Activated naive CD8-positive, alpha-beta T cell treated with anti-CD3 and anti-CD28 coated beads for 36 hours (primary cell): ENCODE measurements around the gene EIF4G3. TPM values are rescaled to one million over a fixed set of nuclear protein-coding genes. Genes with fewer than 3 reads are reported as not detected.
"Not testable (repeated sequence)": the region's sequence is repeated elsewhere in the genome, so short reads cannot be mapped to it uniquely, and the experiment has no call there.

Source experiments
- DNase-seq: peaks from one replicate; pipeline ENCODE4 v3.0.0; 2021
- H3K27ac Mint-ChIP-seq: one replicate; pipeline ENCODE4 v1.8.0; 2022; ENCODE audit warnings: mild to moderate bottlenecking, moderate library complexity, mixed read lengths
- H3K27me3 Mint-ChIP-seq: one replicate; pipeline ENCODE4 v1.8.0; 2022; ENCODE audit warnings: mild to moderate bottlenecking, mixed read lengths
- H3K36me3 Mint-ChIP-seq: one replicate; pipeline ENCODE4 v1.8.0; 2021; ENCODE audit warnings: mild to moderate bottlenecking, mixed read lengths
- H3K4me1 Mint-ChIP-seq: one replicate; pipeline ENCODE4 v1.8.0; 2021; ENCODE audit warnings: mixed read lengths
- H3K4me3 Mint-ChIP-seq: one replicate; pipeline ENCODE4 v1.8.0; 2022; ENCODE audit warnings: mild to moderate bottlenecking, moderate library complexity, mixed read lengths
- H3K9me3 Mint-ChIP-seq: one replicate; pipeline ENCODE4 v1.8.0; 2022; ENCODE audit warnings: mixed read lengths
- total RNA-seq, 2 experiments: library from RNA; stranded (reverse); gene quantifications; one replicate each; pipeline ENCODE4 v1.2.3, GENCODE V29; 2021

EIF4G3 gene
- total RNA-seq, 2 experiments from 2014 or later = 51.1 to 55.9 TPM

DNA sequence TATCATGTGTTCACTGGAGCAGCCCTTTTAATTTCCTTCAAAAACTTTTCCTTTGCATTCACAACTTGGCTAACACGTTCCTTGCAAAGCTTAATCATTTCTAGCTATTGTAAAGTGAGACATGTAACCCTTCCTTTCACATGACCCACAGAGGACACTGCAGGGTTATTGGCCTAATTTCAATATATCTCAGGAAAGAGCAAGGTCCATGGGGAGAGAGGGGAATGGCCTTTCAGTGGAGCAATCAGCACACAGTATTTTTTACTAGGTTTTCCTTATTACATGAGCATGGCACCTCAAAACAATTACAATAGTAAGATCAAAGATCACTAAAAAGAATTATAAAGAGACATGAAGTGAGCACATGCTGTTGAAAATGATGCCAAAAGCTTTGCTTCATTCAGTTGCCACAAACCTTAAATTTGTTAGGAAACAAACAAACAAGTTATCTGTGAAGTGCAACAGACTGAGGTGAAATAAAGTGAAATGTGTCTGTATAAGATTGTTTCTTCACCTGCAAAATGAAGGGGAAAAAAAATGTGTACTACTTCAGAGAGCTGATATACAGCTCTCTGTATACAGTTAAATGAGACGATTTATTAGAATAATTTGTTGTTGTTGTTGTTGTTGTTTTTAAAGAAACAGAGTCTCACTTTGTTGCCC is 61.5 kb downstream of the EIF4G3 start:
- peaks cover 2% of the 10 kb centered on the region for H3K36me3 Mint-ChIP-seq
- H3K4me3 Mint-ChIP-seq = no peak overlapping the region
- no peaks in the 10 kb centered on the region for H3K27me3 Mint-ChIP-seq
- no peaks in the 10 kb centered on the region for H3K9me3 Mint-ChIP-seq
- no peak overlapping the region for H3K27ac Mint-ChIP-seq
- no peak for DNase-seq
- peaks cover 2% of the 10 kb centered on the region for H3K4me1 Mint-ChIP-seq

GRCh38 chr1:21114431-21114830 is 62.3 kb downstream of the EIF4G3 start:
- Mint-ChIP-seq H3K27ac (no peak overlapping the region), H3K27me3 (no peaks in the 10 kb centered on the region), H3K36me3 (no peaks in the 10 kb centered on the region), H3K9me3 (no peaks in the 10 kb centered on the region), H3K4me1 (no peaks in the 10 kb centered on the region), H3K4me3 (no peak overlapping the region)
- no peak for DNase-seq

- H3K36me3 Mint-ChIP-seq = no peaks in the 10 kb centered on the region
- H3K9me3 Mint-ChIP-seq = no peaks in the 10 kb centered on the region
- H3K4me1 Mint-ChIP-seq = no peaks in the 10 kb centered on the region
- no peak for DNase-seq
- no peak overlapping the region for H3K27ac Mint-ChIP-seq
- H3K4me3 Mint-ChIP-seq = no peak overlapping the region
- H3K27me3 Mint-ChIP-seq = no peaks in the 10 kb centered on the region
Observed at GRCh38 chr1:21110163-21110562, 66.5 kb downstream of the EIF4G3 start.

DNA sequence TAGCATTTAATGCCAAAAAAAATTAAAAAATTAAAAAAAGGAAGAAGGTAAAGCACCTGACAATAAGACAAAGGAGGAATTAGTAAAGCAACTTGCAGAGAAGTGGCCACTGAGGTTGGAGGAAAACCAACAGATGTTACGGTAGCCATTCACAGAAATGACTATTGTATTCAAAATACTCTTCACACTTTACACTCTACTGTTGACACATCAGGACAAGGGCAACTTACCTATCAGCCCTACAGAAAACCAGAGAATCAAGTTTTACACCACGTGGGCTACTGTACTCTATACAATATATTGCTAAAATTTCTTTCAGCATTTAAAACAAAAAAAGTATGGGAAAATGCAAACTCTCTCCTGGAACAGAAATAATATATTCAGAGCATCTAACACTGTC is 70.0 kb downstream of the EIF4G3 start:
- H3K4me3 Mint-ChIP-seq = no peak overlapping the region
- peaks cover 12% of the 10 kb centered on the region for H3K36me3 Mint-ChIP-seq
- no peak overlapping the region for H3K27ac Mint-ChIP-seq
- H3K9me3 Mint-ChIP-seq = no peaks in the 10 kb centered on the region
- DNase-seq = no peak
- H3K4me1 Mint-ChIP-seq = no peaks in the 10 kb centered on the region
- no peaks in the 10 kb centered on the region for H3K27me3 Mint-ChIP-seq

- H3K9me3 Mint-ChIP-seq = no peaks in the 10 kb centered on the region
- DNase-seq = no peak
- no peaks in the 10 kb centered on the region for H3K27me3 Mint-ChIP-seq
- no peak overlapping the region for H3K27ac Mint-ChIP-seq
- H3K36me3 Mint-ChIP-seq = peaks cover 12% of the 10 kb centered on the region
- no peak overlapping the region for H3K4me3 Mint-ChIP-seq
- H3K4me1 Mint-ChIP-seq = no peaks in the 10 kb centered on the region
Observed at GRCh38 chr1:21106238-21106637, 70.5 kb downstream of the EIF4G3 start.

GRCh38 chr1:21105807-21106206 is 70.9 kb downstream of the EIF4G3 start:
- H3K4me3 Mint-ChIP-seq = no peak overlapping the region
- H3K27me3 Mint-ChIP-seq = no peaks in the 10 kb centered on the region
- H3K27ac Mint-ChIP-seq = no peak overlapping the region
- H3K36me3 Mint-ChIP-seq = peaks cover 13% of the 10 kb centered on the region
- DNase-seq = no peak
- no peaks in the 10 kb centered on the region for H3K4me1 Mint-ChIP-seq
- H3K9me3 Mint-ChIP-seq = no peaks in the 10 kb centered on the region

DNA sequence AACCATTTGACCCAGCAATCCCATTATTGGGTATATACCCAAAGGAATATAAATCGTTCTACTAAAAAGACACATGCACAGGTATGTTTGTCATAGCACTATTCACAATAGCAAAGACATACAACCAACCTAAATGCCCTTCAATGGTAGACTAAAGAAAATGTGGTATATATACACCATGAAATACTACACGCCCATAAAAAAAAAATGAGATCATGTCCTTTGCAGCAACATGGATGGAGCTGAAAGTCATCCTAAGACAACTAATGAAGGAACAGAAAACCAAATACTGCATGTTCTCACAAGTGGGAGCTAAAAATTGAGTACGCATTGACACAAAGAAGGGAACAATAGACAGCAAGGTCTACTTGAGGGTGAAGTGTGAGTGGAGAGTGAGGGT is 72.0 kb downstream of the EIF4G3 start:
- Mint-ChIP-seq H3K4me3 (no peak overlapping the region), H3K27me3 (no peaks in the 10 kb centered on the region), H3K4me1 (no peaks in the 10 kb centered on the region)

DNA sequence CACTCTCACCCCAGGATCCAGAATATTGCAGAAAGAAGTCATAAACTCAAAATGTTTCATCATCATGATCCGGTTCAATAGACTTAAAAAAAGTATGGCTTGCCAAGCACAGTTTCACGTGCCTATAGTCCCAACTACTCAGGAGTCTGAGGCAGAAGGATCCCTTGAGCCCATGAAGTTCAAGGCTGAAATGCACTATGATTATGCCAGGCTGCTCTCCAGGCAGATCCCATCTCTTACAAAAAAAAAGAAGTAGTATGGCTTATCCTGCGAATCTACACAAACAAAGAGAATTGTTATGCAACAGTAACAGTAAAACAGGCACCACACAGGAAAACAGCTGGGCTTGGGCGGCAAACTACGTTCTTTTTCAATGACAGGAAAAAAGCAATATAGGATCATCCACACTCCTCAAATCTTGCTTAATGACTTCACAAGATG is 76.2 kb downstream of the EIF4G3 start:
- Mint-ChIP-seq H3K27ac (no peak overlapping the region), H3K4me3 (no peak overlapping the region), H3K27me3 (no peaks in the 10 kb centered on the region), H3K9me3 (no peaks in the 10 kb centered on the region), H3K4me1 (peaks cover 2% of the 10 kb centered on the region), H3K36me3 (peaks cover 31% of the 10 kb centered on the region)
- no peak for DNase-seq

More for the DNA sequence above, 72.0 kb downstream of the EIF4G3 start:
- Mint-ChIP-seq H3K9me3 (no peaks in the 10 kb centered on the region), H3K27ac (no peak overlapping the region), H3K36me3 (peaks cover 18% of the 10 kb centered on the region)
- DNase-seq = no peak

- no peaks in the 10 kb centered on the region for H3K27me3 Mint-ChIP-seq
- H3K36me3 Mint-ChIP-seq = peaks cover 34% of the 10 kb centered on the region
- peaks cover 2% of the 10 kb centered on the region for H3K4me1 Mint-ChIP-seq
- no peak overlapping the region for H3K27ac Mint-ChIP-seq
- no peak for DNase-seq
- no peaks in the 10 kb centered on the region for H3K9me3 Mint-ChIP-seq
- no peak overlapping the region for H3K4me3 Mint-ChIP-seq
Observed at GRCh38 chr1:21099869-21100131, 76.9 kb downstream of the EIF4G3 start.

DNA sequence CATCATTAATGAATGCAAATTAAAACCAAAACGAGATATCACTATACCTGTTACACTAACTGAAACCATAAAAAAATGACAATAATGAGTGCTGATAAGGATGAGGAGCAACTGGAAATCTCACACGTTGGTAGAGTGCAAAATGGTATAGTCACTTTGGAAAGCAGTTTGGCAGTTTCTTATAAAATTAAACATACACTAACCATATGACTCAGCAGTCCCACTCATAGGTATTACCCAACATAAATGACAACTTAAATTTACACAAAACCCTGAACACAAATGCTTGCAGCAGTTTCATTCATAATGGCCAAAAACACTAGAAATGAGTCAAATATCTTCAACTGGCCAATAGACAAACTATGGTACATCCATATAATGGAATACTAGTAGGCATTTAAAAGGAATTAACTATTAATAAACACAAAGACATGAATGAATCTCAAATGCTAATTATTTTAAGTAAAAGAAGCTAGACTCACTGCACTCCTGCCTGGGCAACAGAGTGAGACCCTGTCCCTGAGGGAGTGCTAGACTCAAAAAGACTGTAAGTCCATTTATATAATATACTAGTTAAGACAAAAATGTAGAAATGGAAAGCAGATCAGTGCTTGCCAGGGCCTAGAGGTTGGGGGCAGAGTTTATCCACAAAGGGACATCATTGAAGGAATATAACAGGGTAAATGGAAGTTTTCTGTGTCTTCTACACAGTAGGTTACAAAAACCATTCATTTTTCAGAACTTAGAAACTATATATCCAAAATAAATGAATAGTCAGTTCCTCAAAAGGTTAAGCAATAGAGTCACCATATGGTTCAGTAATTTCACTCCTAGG is 77.4 kb downstream of the EIF4G3 start:
- DNase-seq = no peak
- peaks cover 33% of the 10 kb centered on the region for H3K36me3 Mint-ChIP-seq

DNA sequence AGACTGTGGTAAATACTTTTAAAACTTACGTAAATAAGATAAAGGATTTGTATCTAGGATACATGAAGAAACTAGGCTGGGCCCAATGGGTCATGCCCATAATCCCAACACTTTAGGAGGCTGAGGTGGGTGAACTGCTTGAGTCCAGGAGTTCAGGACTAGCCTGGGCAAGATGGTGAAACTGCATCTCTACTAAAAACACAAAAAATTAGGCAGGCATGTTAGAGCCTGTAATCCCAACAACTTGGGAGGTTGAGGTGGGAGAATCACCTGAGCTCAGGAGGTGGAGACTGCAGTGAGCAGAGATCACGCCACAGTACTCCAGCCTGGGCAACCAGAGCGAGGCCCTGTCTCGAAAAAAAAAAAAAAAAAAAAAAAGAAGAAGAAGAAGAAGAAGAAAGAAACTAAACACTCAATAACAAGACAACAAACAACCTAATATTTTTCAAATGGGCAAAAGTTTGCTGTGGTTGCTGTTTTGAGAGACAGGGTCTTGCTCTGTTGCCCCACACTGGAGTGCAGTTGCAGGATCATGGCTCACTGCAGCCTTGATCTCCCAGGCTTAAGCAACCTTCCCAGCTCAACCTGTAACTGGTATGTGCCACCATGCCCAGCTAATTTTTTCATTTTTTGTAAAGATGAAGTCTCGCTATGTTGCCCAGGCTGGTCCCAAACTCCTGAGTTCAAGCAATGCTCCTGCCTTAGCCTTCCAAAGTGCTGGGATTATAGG is 78.3 kb downstream of the EIF4G3 start:
- Mint-ChIP-seq H3K4me1 (peaks cover 2% of the 10 kb centered on the region), H3K27ac (no peak overlapping the region), H3K36me3 (peaks cover 33% of the 10 kb centered on the region), H3K4me3 (no peak overlapping the region), H3K27me3 (no peaks in the 10 kb centered on the region), H3K9me3 (no peaks in the 10 kb centered on the region)
- no peak for DNase-seq

More for the DNA sequence above, 77.4 kb downstream of the EIF4G3 start:
- no peaks in the 10 kb centered on the region for H3K9me3 Mint-ChIP-seq
- no peak overlapping the region for H3K4me3 Mint-ChIP-seq
- peaks cover 2% of the 10 kb centered on the region for H3K4me1 Mint-ChIP-seq
- no peaks in the 10 kb centered on the region for H3K27me3 Mint-ChIP-seq
- no peak overlapping the region for H3K27ac Mint-ChIP-seq

- DNase-seq = no peak
- H3K9me3 Mint-ChIP-seq = no peaks in the 10 kb centered on the region
- no peak overlapping the region for H3K4me3 Mint-ChIP-seq
- no peaks in the 10 kb centered on the region for H3K27me3 Mint-ChIP-seq
- H3K27ac Mint-ChIP-seq = no peak overlapping the region
- H3K36me3 Mint-ChIP-seq = peaks cover 39% of the 10 kb centered on the region
- H3K4me1 Mint-ChIP-seq = peaks cover 2% of the 10 kb centered on the region
Observed at GRCh38 chr1:21097729-21098128, 79.0 kb downstream of the EIF4G3 start.

- Mint-ChIP-seq H3K9me3 (no peaks in the 10 kb centered on the region), H3K4me3 (no peak overlapping the region), H3K27me3 (no peaks in the 10 kb centered on the region), H3K4me1 (peaks cover 2% of the 10 kb centered on the region), H3K27ac (no peak overlapping the region), H3K36me3 (peaks cover 46% of the 10 kb centered on the region)
- no peak for DNase-seq
Observed at GRCh38 chr1:21095976-21096375, 80.7 kb downstream of the EIF4G3 start.

- H3K27me3 Mint-ChIP-seq, DNase-seq, H3K27ac Mint-ChIP-seq, H3K4me3 Mint-ChIP-seq, H3K9me3 Mint-ChIP-seq, H3K4me1 Mint-ChIP-seq: not testable (repeated sequence)
- peaks cover 40% of the 10 kb centered on the region for H3K36me3 Mint-ChIP-seq
Observed at GRCh38 chr1:21094282-21094681, 82.4 kb downstream of the EIF4G3 start.

DNA sequence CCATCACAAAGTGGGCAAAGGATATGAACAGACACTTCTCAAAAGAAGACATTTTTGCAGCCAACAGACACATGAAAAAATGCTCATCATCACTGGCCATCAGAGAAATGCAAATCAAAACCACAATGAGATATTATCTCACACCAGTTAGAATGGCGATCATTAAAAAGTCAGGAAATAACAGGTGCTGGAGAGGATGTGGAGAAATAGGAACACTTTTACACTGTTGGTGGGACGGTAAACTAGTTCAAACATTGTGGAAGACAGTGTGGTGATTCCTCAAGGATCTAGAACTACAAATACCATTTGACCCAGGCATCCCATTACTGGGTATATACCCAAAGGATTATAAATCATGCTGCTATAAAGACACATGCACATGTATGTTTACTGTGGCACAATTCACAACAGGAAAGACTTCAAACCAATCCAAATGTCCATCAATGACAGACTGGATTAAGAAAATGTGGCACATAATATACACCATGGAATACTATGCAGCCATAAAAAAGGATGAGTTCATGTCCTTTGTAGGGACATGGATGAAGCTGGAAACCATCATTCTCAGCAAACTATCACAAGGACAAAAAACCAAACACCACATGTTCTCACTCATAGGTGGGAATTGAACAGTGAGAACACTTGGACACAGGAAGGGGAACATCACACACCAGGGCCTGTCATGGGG is 83.3 kb downstream of the EIF4G3 start:
- H3K27ac Mint-ChIP-seq, H3K4me1 Mint-ChIP-seq, H3K4me3 Mint-ChIP-seq, DNase-seq, H3K27me3 Mint-ChIP-seq, H3K9me3 Mint-ChIP-seq: not testable (repeated sequence)
- peaks cover 37% of the 10 kb centered on the region for H3K36me3 Mint-ChIP-seq
